ENCODE results near the gene HNRNPDL.

DNA sequence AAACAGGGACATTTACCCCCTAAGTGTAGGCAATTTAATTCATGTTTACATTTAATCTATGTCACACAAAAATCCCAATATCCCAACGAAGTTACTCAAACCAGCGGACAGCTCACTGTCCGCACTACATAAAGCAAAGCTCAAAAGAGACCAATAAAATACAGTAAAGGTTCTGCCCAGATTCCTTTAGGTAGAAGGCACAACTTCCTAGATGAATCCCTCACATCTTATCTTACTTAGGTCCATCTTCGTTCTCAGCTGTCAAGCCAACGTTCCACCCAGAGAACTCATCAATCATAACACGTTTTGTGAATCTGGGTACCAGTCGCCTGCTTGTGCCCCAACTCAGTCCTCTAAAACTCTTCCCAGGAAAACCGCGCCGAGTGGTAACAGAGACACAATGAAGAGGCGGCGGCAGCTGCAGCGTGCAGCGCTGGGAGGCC lies 1.7 kb downstream of the HNRNPDL start:
- TF ChIP-seq, protein P1, sequence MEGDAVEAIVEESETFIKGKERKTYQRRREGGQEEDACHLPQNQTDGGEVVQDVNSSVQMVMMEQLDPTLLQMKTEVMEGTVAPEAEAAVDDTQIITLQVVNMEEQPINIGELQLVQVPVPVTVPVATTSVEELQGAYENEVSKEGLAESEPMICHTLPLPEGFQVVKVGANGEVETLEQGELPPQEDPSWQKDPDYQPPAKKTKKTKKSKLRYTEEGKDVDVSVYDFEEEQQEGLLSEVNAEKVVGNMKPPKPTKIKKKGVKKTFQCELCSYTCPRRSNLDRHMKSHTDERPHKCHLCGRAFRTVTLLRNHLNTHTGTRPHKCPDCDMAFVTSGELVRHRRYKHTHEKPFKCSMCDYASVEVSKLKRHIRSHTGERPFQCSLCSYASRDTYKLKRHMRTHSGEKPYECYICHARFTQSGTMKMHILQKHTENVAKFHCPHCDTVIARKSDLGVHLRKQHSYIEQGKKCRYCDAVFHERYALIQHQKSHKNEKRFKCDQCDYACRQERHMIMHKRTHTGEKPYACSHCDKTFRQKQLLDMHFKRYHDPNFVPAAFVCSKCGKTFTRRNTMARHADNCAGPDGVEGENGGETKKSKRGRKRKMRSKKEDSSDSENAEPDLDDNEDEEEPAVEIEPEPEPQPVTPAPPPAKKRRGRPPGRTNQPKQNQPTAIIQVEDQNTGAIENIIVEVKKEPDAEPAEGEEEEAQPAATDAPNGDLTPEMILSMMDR (IDR thresholded peaks at IDR 0.05), result no peak
- TF ChIP-seq POLR2A (IDR thresholded peaks at IDR 0.05), result no peak
